HG02759 (cell line): Measurements from ENCODE around the gene A4GALT.
A peak's percentile ranks its signal among the peaks of the same experiment; 100 is the strongest.
"Not testable (repeated sequence)": the region's sequence is repeated elsewhere in the genome, so short reads cannot be mapped to it uniquely, and the experiment has no call there.

ENCODE experiments used
- ATAC-seq: cut with Tn5 transposase; IDR thresholded peaks from one replicate; pipeline ENCODE4 v1.9.1; 2021; ENCODE audit warnings: mild to moderate bottlenecking, moderate library complexity; ENCODE audit not compliant: unreplicated experiment

A4GALT gene, protein sequence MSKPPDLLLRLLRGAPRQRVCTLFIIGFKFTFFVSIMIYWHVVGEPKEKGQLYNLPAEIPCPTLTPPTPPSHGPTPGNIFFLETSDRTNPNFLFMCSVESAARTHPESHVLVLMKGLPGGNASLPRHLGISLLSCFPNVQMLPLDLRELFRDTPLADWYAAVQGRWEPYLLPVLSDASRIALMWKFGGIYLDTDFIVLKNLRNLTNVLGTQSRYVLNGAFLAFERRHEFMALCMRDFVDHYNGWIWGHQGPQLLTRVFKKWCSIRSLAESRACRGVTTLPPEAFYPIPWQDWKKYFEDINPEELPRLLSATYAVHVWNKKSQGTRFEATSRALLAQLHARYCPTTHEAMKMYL

DNA sequence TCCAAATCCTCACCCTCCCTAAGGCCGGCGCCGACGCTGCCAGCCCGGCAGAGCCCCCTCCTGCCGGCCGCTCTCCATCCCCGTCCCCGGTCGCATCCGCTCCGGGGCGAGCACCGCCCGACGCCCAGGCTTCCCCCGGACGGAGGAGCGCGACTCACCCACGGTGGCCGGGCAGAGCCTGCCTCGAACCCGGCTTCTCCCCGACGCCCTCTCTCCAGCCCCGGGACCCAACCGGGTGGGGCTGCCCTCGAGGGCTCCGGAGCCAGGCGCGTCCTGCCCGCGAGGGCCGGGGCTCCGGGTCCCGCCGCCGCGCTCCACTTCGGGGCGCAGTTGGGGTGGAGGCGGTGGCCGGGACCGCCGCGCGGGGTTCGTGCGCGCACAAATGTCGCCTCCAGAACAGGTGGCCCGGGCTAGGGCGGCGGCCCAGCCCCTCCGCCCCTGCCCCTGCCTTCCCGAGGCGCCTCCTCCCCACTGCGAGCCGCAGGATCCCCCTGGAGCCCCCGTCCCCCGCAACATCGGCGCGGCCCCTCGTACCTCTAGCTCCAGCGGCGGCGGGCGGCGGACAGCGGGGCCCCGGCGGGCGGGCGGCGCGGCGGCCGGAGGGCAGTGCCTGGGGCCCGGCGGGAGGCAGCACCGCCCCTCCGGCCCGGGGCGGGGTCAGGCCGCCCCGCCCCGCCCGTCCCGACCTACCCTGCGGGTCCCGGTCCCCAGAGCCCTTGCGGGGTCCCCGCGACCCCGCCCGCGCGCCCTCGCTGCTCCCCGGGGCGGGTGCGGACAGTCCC is at the start of gene A4GALT:
Gene A4GALT, minus strand, starts transcription at position 608 of the 782 bp plus-strand sequence. CDS start 26,919 bp downstream, outside the sequence.
- ATAC-seq = no peak

DNA sequence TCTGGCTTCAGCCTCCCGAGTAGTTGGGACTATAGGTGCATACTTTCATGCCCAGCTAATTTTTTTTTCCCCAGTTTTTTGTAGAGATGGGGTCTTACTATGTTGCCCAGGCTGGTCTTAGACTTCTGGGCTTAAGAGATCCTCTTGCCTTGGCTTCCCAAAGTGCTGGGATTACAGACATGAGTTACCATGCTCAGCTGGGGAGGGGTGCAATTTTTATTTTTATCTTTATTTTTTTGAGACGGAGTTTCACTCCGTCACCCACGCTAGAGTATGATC is 49.7 kb upstream of the A4GALT start:
- no peak for ATAC-seq

DNA sequence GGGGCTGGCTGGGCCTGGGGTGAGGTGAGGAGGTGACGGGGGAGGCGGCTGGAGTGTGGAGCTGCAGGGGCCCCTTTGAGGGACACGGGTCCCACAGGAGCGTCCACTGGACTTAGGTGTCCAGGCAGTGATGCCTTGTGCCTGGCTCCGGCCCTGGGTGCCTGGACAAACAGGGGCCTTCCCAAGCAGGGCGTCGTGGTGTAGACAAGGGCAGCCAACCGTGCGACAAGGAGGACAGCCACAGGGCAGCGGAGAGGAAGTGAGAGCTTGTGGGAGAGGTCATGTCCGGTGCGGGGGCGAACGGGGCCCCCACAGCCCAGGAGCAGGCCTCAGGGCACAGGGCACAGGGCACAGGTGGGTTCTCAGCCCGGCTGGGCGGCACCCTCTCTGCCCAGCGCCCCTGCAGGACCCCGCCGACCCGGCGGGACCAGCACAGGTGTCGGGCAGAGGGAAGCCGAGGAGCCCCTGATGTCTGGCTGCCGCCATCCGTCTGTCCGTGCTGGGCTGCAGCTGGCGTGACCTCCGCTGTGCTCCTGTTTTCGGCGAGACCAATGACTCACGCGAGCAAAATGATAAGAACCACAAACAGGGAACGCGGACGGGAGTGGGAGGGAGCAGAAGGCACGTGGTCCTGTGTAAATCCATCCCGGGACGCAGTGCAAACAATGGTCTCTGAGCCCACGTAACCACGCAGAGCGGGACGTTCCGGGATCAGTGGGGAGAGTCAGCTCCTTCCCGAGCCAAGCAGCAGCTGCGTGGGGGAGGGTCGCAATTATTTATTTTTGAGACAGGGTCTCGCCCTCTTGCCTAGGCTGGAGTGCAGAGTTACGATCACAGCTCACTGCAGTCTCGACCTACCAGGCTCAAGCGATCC is 49.1 kb upstream of the A4GALT start:
- peak; percentile 72 for ATAC-seq

DNA sequence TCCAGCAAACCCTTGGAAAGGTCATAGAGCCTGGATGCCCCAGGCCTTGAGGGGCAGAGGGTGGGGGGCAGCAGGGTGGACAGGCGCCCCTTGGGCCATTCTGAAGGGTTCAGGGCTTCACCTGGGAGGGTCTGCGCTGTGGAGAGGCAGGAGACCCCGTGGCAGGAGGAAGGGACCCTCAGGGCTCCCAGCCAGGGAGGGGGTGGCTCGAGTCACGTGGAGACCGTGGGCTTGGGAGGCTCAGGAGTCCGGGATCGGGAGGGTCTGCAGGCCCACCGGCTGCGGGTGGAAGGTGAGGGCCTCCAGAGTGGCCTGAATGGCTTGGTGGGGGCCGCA is 48.5 kb upstream of the A4GALT start:
- ATAC-seq = peak; percentile 27

DNA sequence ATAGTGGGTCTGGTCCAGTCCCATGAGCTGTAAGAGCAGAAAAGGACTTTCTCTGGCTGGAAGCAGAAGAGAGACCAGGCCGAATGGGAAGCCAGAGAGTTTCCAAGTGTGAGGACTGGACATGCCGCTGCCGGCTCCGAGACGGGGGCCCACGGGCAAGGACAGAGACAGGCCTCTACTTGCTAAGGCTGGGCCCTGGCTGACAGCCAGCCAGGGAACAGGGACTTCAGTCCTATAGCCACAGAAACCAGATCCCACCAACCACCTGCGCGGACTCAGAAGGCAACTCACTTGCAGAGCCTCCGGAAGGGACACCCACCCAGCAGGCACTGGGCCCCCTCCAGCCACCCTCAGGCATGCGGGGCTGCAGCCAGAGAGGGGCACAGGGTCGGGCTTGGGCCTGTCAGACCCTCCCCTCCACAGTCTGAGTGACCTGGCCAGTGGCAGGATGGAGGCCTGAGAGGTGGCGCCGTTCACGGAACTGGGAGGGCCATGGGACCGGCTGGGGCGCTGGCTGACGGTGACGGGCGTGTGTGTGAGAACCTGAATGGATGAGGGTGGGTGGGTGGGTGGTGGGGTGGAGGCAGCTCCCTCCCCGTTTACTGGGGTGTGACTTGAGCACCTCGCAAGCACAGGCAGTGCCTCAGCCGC is 47.8 kb upstream of the A4GALT start:
- ATAC-seq = no peak

DNA sequence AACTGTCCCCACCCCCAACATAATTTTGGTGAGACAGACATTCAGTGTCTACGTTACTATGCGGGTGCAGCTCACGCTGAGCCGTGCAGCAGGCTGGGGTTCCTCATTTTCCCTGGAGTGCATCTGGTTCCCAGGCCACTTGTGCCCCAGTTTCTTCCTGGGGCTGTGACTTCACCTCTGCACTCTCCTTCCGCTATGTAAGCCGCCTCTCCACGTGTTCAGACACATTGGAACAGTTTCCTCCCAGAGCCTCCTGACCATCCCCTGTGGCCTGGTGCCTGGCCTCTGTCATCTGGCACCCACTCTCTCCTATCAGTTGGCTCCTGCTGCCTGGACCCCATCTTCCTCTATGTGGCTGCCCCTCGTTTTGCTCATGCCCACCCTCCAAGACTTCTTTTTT is 46.2 kb upstream of the A4GALT start:
- no peak for ATAC-seq

DNA sequence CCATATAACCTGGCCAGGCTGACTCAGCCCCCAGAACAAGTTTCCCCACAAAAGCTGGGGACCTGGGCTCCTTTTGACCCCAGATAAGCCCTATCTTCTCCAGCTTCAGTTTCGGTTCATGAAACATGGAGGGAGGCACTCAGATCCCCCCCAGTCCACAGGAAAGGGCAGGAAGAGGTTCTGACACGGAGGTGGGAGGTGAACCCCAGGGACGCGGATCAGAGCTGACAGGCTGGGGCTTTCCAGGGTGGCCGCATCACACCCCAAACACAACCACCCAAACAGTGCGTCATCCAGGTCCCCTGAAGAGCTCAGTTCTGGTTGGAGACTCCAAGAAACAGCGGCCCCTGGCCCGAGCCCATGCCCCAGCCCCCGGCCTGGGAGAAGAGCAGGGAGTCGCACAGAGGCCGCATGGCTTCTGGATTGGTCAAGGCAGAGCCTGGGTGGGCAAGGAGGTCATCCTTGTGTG is 44.3 kb upstream of the A4GALT start:
- ATAC-seq = no peak

DNA sequence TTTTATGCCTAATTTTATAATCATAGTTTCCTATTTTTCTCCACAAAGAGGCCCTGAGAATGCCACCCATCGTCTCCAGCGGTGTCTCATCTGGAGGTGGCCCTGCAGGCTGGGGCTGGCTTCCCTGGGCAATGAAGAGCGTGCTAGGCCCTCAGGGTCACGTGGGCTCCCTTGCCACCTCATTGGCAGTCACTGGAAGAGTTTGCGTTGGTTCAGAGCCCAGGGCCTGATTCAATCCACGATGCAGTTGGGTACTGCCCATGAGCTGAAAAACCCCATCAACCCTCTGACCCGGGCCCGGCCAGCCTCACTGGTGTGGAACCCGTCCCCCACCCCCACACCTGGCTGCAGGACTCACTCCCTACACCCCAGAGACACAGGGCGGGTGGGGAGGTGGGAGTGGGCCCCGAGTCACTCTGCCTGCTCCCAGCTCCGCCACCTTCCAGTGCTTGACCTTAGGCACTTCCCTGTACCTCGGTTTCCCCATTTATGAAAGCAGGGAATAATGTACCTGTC is 43.4 kb upstream of the A4GALT start:
- no peak for ATAC-seq

DNA sequence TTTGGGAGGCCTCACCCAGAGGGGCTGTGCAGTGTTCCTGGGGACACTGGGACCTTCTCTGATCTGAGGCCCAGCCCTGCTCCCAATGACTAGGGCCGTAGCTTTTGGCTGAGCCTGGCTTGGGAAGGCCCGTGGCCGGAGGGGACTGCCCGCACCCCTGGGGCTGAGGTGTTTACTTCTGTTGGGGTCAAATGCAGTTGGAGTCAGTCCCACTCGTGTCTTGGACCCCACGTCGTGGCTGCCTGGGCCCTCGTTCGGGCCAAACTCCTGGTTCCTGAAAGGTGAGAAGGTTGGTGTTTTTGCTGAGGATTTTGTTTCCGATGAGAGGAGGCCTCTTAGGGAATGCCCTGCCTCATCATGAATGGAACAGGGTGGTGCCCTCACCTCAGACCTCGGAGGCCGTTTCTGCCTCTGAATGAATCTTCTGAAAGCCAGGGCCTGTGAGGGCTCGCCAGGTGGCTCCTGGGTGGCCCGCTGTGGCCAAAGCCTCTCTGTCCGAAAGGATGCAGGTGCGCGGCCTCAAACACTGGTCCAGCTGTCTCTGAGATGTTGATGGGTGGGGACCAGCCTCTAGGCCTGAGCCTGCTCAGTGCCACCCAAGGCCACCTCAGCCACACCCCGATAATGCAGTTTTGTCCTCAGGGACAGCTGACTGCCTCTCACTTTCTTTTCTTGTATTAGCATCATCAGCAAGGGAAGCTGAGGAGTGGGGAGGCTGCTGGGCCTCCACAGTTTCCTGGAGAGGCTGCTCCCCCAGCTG is 40.3 kb upstream of the A4GALT start:
- ATAC-seq = no peak

DNA sequence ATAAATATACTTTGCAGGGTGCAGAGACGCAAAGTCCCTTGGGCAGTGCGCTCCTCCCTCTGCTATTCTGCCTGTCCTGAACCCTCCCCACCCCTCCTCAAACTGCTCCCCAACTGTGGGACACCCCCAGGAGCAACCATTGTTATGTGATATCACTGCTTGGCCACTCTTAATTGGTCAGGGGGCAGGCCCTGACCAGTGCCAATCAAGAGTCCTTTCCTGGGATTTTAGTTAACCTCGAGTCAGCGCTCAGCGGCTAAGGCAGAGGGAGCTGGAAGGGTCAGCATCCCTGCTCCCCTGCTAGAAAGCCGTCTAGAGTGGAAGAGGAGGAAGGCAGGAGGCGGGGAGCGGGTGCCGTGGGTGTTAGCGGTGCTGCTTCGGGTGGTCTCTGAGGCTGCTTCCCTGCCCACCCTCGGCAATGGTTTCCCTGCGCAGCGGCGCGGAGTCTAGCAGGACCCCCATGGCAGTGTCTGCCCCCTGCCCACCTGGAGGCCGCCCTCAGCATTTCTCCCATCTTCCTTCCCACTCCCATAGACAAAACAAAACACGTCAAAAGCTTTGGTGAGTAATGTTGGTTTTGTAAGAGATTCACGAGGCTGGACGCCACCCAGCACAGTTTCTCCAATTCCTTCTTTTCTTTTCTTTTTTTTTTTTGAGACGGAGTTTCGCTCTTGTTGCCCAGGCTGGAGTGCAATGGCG is 38.4 kb upstream of the A4GALT start:
- no peak for ATAC-seq

DNA sequence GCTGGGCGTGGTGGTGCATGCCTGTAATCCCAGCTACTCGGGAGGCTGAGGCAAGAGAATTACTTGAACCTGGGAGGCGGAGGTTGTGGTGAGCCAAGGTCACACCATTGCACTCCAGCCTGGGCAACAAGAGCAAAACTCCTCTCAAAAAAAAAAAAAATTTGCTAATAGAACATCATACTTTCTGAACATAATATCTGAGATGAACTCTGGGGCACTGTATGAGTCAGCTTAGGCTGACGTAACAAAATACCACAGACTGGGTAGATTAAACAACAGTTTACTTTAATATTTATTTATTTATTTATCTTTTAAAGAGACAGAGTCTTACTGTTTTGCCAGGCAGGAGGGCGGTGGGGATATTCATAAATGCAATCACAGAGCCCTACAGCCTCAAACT is 34.9 kb upstream of the A4GALT start:
- ATAC-seq = not testable (repeated sequence)

DNA sequence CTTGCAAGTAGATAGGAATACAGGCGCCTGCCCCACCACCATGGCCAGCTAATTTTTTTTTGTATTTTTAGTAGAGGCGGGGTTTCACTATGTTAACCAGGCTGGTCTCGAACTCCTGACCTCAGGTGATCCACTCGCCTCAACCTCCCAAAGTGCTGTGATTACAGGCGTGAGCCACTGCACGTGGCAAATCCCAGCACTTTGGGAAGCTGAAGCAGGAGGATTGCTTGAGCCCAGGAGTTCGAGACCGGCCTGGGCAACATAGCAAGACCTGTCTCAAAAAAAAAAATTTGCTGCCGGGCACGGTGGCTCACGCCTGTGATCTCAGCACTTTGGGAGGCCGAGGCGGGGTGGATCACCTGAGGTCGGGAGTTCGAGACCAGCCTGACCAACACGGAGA is 34.5 kb upstream of the A4GALT start:
- ATAC-seq = not testable (repeated sequence)

DNA sequence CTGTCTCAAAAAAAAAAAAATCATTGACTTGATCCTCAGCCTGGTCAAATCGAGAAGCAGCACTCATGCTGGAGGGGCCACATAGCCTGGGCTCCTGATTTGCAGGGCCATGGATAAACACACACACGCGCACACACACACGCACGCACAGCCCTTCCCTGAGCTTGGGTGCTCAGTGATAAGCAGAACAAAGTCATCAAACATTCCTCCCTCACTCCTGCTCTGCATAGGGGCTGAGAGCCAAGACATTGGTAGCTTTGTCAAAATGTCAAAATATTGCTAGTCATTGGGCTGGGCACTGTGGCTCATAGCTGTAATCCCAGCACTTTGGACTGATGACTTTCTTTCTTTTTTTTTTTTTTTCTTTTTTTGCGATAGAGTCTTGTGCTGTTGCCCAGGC is 34.0 kb upstream of the A4GALT start:
- ATAC-seq = no peak

DNA sequence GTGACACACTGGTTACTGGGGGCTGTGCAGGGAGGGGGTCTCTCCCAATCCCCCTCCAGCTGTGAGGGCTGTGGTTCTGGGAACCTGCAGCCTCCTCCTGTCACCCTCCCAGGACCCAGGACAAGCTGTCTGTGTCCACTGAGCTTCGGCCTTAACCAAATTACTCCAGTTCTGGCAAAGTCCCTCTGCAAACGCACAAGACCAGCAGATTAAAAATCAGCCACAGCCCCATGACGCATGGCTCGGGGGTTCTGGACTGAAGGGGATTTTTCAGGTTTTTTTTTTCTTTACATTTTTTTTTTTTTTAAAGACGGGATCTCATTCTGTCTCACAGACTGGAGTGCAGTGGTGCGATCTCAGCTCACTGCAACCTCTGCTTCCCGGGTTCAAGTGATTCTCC is 32.2 kb upstream of the A4GALT start:
- ATAC-seq = no peak

DNA sequence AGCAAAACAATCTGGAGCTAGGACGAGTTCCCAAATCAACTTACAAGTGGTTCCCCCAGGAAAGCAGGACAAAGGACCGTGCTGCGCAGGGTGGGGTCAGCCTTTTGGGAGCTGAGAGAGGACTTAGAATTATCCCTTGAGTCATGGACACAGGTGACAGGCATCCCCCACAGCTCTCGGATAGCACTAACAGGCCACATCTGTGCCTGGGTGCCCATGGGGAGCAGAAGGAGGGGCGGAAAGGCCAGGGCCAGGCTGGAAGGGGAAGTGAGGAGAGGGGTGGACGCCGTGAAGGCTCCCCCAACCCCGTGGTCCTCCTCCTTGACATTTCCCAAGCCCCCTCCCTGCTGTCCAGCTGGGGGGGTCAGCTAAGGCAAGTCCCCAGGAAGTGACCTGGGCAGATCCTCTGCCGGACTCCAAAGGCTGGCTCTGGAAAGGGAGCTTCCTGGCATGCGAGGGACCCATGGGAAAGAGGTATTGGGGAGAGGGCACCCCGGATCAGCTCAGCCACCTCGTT is 31.6 kb upstream of the A4GALT start:
- no peak for ATAC-seq

DNA sequence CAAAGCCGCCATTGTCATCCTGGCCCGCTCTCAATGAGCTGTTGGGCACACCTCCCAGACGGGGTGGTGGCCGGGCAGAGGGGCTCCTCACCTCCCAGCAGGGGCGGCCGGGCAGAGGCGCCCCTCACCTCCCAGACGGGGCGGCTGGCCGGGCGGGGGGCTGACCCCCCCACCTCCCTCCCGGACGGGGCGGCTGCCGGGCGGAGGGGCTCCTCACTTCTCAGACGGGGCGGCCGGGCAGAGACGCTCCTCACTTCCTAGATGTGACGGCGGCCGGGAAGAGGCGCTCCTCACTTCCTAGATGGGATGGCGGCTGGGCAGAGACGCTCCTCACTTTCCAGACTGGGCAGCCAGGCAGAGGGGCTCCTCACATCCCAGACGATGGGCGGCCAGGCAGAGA is 29.8 kb upstream of the A4GALT start:
- ATAC-seq = not testable (repeated sequence)

DNA sequence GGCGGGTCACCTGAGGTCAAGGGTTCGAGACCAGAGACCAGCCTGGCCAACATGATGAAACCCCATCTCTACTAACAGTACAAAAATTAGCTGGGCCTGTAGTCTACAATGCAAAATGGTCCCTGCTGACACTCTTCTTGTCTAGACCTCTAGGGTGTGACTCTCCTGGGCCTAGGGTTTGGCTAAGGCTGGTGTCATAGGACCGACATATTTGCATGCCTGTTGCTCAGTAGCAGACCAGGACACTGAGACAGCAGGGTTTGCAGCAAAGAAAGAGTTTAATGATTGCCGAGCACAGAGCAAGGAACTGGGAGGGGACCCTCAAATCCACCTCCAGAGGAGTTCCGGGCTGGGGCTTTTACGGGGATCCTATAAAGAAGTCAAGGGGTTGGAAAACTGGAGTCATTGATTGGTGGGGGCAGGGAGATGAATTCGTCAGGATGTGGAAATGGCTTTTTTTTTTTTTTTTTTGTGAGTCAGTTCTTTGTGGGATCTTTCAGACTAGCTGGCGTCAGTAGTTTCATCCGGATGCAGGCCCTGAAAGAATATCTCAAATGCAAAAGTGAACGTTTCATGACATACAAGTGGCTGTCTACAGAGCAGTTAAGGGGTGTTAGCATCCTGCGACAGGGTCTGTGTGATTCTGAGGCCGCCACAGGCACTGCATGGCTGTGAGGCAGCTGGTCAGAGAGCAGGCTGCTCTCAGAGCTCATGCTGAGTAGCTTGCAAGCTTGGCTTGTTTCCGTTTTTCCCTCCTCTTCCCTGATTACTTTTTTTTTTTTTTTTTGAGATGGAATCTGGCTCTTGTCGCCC is 27.2 kb upstream of the A4GALT start:
- no peak for ATAC-seq

DNA sequence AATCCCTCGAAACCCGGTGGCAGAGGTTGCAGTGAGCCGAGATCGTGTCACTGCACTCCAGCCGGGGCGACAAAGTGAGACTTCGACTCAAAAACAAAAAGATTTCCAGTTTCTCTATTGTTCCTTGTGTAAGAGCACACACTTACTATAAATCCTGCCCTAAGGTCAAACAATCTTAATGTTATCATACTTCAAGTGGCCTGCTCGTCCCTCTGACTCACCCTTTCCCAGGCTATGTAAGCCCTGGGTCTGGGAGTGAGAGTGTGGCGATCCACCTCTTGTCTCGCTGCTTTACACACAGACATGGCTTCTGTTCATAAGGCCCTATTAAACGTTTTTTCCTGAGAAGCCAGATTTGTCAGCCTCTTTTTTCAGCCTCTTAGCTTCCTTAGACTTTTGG is 24.4 kb upstream of the A4GALT start:
- no peak for ATAC-seq
